ENCODE results near the gene KASH5.

Gene KASH5

GRCh38 chr19:49433240-49433901, 45.3 kb downstream of the KASH5 start:
- Histone ChIP-seq H3K9me2 (replicated peaks; ENCODE audit: insufficient read depth, low read length) (no peaks in the 10 kb centered on the region), H3F3A (ENCODE audit: insufficient read depth, low read length) (no peaks in the 10 kb centered on the region), H3K4me1 (ENCODE audit: low read length) (no peaks in the 10 kb centered on the region), H3K27ac (ENCODE audit: low read length) (no peak overlapping the region), H2AFZ (ENCODE audit: low read length) (no peak overlapping the region), H3K79me2 (ENCODE audit: low read length) (no peaks in the 10 kb centered on the region), H3K4me3 (ENCODE audit: low read length) (no peak overlapping the region), H3K36me3 (replicated peaks; ENCODE audit: insufficient read depth, low read length) (no peaks in the 10 kb centered on the region), H3K27me3 (replicated peaks; ENCODE audit: insufficient read depth, low read length) (peaks cover 98% of the 10 kb centered on the region), H3K9ac (ENCODE audit: low read length) (no peak overlapping the region), H3K4me2 (ENCODE audit: low read depth, low read length) (no peak overlapping the region), H3K9me3 (replicated peaks; ENCODE audit: insufficient read depth, low read length) (no peaks in the 10 kb centered on the region), H4K20me1 (ENCODE audit: insufficient read depth, low read length) (no peaks in the 10 kb centered on the region)
- TF ChIP-seq EZH2phosphoT487 (IDR thresholded peaks at IDR 0.05; ENCODE audit: low read length) (no peak), EZH2 (optimal IDR thresholded peaks at IDR 0.05; ENCODE audit: low read depth, low read length) (no peak), CTCF (IDR thresholded peaks at IDR 0.05; ENCODE audit: low read length) (no peak)
- no peak for DNase-seq

GRCh38 chr19:49434907-49435583, 47.0 kb downstream of the KASH5 start:
- peaks cover 98% of the 10 kb centered on the region for H3K27me3 ChIP-seq (replicated peaks; ENCODE audit: insufficient read depth, low read length)

GRCh38 chr19:49435670-49436069, 47.6 kb downstream of the KASH5 start:
- no peak for TF ChIP-seq EZH2 (optimal IDR thresholded peaks at IDR 0.05; ENCODE audit: low read depth, low read length)
- no peak for TF ChIP-seq CTCF (IDR thresholded peaks at IDR 0.05; ENCODE audit: low read length)
- TF ChIP-seq EZH2phosphoT487 (IDR thresholded peaks at IDR 0.05; ENCODE audit: low read length) = no peak
- H3K4me3 ChIP-seq (ENCODE audit: low read length) = no peak overlapping the region
- no peak overlapping the region for H3K4me2 ChIP-seq (ENCODE audit: low read depth, low read length)
- H3K9me3 ChIP-seq (replicated peaks; ENCODE audit: insufficient read depth, low read length) = no peaks in the 10 kb centered on the region
- H3K27me3 ChIP-seq (replicated peaks; ENCODE audit: insufficient read depth, low read length) = peaks cover 98% of the 10 kb centered on the region
- H3K36me3 ChIP-seq (replicated peaks; ENCODE audit: insufficient read depth, low read length) = no peaks in the 10 kb centered on the region
- no peaks in the 10 kb centered on the region for H3K79me2 ChIP-seq (ENCODE audit: low read length)
- no peak for DNase-seq
- no peak overlapping the region for H3K9ac ChIP-seq (ENCODE audit: low read length)
- no peak overlapping the region for H3K27ac ChIP-seq (ENCODE audit: low read length)
- no peak overlapping the region for H2AFZ ChIP-seq (ENCODE audit: low read length)
- H4K20me1 ChIP-seq (ENCODE audit: insufficient read depth, low read length) = no peaks in the 10 kb centered on the region
- H3F3A ChIP-seq (ENCODE audit: insufficient read depth, low read length) = no peaks in the 10 kb centered on the region
- H3K9me2 ChIP-seq (replicated peaks; ENCODE audit: insufficient read depth, low read length) = no peaks in the 10 kb centered on the region
- H3K4me1 ChIP-seq (ENCODE audit: low read length) = no peaks in the 10 kb centered on the region

More at GRCh38 chr19:49434907-49435583, 47.0 kb downstream of the KASH5 start:
- H2AFZ ChIP-seq (ENCODE audit: low read length) = no peak overlapping the region
- no peaks in the 10 kb centered on the region for H3K36me3 ChIP-seq (replicated peaks; ENCODE audit: insufficient read depth, low read length)
- no peak overlapping the region for H3K27ac ChIP-seq (ENCODE audit: low read length)
- H3K4me1 ChIP-seq (ENCODE audit: low read length) = no peaks in the 10 kb centered on the region
- H3K9me3 ChIP-seq (replicated peaks; ENCODE audit: insufficient read depth, low read length) = no peaks in the 10 kb centered on the region
- no peak overlapping the region for H3K9ac ChIP-seq (ENCODE audit: low read length)
- no peaks in the 10 kb centered on the region for H4K20me1 ChIP-seq (ENCODE audit: insufficient read depth, low read length)
- TF ChIP-seq CTCF (IDR thresholded peaks at IDR 0.05; ENCODE audit: low read length) (no peak), EZH2 (optimal IDR thresholded peaks at IDR 0.05; ENCODE audit: low read depth, low read length) (no peak)
- H3K9me2 ChIP-seq (replicated peaks; ENCODE audit: insufficient read depth, low read length) = no peaks in the 10 kb centered on the region
- no peak overlapping the region for H3K4me3 ChIP-seq (ENCODE audit: low read length)
- H3K4me2 ChIP-seq (ENCODE audit: low read depth, low read length) = no peak overlapping the region
- no peak for DNase-seq
- H3K79me2 ChIP-seq (ENCODE audit: low read length) = no peaks in the 10 kb centered on the region
- no peaks in the 10 kb centered on the region for H3F3A ChIP-seq (ENCODE audit: insufficient read depth, low read length)

Measured in MM.1S (cell line).